ENCODE measurements around the gene TTC28. TPM values are rescaled to one million over a fixed set of nuclear protein-coding genes. Genes with fewer than 3 reads are reported as not detected.
A peak's percentile ranks its signal among the peaks of the same experiment; 100 is the strongest.

Gene TTC28
- total RNA-seq, 6 experiments from 2014 or later = 10.8 to 18.9 (median 13.6) TPM

DNA sequence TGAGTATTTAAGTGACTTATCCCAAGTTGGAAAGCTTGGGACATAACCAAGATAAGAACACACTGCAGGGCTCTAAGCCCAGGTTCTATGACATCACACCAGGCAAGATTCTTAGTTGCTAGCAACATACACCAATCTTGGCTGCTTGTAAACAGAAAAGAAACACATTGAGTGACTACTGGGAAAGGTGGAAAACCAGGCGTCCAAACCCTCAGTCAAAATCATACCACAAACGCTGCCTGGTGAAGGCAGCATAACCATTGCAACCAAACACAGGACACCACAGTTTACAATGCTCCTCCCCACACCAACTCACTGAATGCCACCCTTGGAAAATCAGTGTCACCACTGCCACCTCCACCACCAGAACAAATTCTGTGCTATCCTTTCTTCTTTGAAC lies 379.9 kb downstream of the TTC28 start:
- Mint-ChIP-seq H3K4me3 (no peak overlapping the region), H3K27me3 (ENCODE audit: insufficient read depth) (no peaks in the 10 kb centered on the region), H3K36me3 (ENCODE audit: low read depth) (no peaks in the 10 kb centered on the region), H3K4me1 (ENCODE audit: low read depth) (no peaks in the 10 kb centered on the region), H3K9me3 (no peaks in the 10 kb centered on the region), H3K27ac (no peak overlapping the region)
- no peak for DNase-seq
- TF ChIP-seq, protein P1, sequence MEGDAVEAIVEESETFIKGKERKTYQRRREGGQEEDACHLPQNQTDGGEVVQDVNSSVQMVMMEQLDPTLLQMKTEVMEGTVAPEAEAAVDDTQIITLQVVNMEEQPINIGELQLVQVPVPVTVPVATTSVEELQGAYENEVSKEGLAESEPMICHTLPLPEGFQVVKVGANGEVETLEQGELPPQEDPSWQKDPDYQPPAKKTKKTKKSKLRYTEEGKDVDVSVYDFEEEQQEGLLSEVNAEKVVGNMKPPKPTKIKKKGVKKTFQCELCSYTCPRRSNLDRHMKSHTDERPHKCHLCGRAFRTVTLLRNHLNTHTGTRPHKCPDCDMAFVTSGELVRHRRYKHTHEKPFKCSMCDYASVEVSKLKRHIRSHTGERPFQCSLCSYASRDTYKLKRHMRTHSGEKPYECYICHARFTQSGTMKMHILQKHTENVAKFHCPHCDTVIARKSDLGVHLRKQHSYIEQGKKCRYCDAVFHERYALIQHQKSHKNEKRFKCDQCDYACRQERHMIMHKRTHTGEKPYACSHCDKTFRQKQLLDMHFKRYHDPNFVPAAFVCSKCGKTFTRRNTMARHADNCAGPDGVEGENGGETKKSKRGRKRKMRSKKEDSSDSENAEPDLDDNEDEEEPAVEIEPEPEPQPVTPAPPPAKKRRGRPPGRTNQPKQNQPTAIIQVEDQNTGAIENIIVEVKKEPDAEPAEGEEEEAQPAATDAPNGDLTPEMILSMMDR (IDR thresholded peaks at IDR 0.05) = no peak

DNA sequence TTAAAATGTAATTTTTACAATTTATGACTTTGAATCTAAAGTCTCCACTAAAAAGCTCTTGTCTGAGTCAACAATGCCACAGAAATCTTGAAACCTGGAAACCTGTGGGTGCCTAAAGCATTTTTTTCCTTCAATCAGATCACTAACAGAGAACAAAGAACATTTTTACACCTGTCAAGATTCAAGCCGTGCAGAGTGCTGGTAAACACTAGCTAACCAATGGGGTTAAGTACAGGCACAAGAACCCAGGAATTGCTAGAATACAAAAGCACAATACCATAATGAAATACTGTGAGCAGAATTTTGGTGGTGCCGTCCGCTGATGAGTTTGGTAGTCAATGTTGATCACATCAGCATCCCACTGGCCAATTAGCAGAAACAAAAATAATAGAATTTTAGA lies 380.3 kb downstream of the TTC28 start:
- no peak for DNase-seq
- Mint-ChIP-seq H3K27me3 (ENCODE audit: insufficient read depth) (no peaks in the 10 kb centered on the region), H3K27ac (no peak overlapping the region), H3K4me3 (no peak overlapping the region), H3K36me3 (ENCODE audit: low read depth) (no peaks in the 10 kb centered on the region), H3K9me3 (no peaks in the 10 kb centered on the region), H3K4me1 (ENCODE audit: low read depth) (no peaks in the 10 kb centered on the region)
- TF ChIP-seq, protein P1 (IDR thresholded peaks at IDR 0.05) = no peak

DNA sequence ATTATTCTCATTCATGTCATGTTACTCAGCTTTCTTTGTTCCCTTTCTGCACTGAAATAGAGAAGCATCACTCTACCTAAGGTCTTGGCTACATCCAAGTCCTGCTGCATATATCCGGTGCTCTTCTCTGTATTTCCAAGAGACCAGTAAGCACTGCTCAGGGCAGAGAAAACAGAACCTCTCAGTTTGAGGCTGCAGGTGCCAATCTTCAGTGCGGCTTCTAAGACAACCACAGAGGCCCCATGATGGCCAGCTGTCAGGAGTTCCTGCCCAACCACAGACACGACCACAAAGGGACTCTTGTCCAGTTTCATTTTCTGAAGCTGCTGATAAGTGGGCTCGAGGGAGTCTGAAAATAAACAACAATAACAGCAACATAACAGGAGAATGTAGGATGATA lies 382.1 kb downstream of the TTC28 start:
- Mint-ChIP-seq H3K4me1 (ENCODE audit: low read depth) (no peaks in the 10 kb centered on the region), H3K27me3 (ENCODE audit: insufficient read depth) (no peaks in the 10 kb centered on the region), H3K4me3 (no peak overlapping the region), H3K9me3 (no peaks in the 10 kb centered on the region), H3K27ac (no peak overlapping the region), H3K36me3 (ENCODE audit: low read depth) (no peaks in the 10 kb centered on the region)
- no peak for DNase-seq
- TF ChIP-seq, protein P1 (IDR thresholded peaks at IDR 0.05) = no peak

- H3K4me3 Mint-ChIP-seq = no peak overlapping the region
- no peak for DNase-seq
- H3K27ac Mint-ChIP-seq = no peak overlapping the region
- no peaks in the 10 kb centered on the region for H3K9me3 Mint-ChIP-seq
- no peaks in the 10 kb centered on the region for H3K36me3 Mint-ChIP-seq (ENCODE audit: low read depth)
- TF ChIP-seq, protein P1 (IDR thresholded peaks at IDR 0.05) = no peak
- no peaks in the 10 kb centered on the region for H3K27me3 Mint-ChIP-seq (ENCODE audit: insufficient read depth)
- no peaks in the 10 kb centered on the region for H3K4me1 Mint-ChIP-seq (ENCODE audit: low read depth)
Observed at GRCh38 chr22:28296452-28296851, 383.2 kb downstream of the TTC28 start.

GRCh38 chr22:28283068-28283654 lies 396.5 kb downstream of the TTC28 start:
- peak; percentile 12 for DNase-seq

More at GRCh38 chr22:28283068-28283654, 396.5 kb downstream of the TTC28 start:
- H3K4me1 Mint-ChIP-seq (ENCODE audit: low read depth) = peaks cover 25% of the 10 kb centered on the region
- H3K27ac Mint-ChIP-seq = no peak overlapping the region
- no peaks in the 10 kb centered on the region for H3K9me3 Mint-ChIP-seq
- TF ChIP-seq, protein P1 (IDR thresholded peaks at IDR 0.05) = no peak
- no peaks in the 10 kb centered on the region; the same call in 1 of the 2 replicates for H3K27me3 Mint-ChIP-seq (ENCODE audit: insufficient read depth)
- no peaks in the 10 kb centered on the region for H3K36me3 Mint-ChIP-seq (ENCODE audit: low read depth)
- H3K4me3 Mint-ChIP-seq = no peak overlapping the region
